ENCODE measurements around the gene RAB32.

GRCh38 chr6:146547889-146548288, 4.3 kb downstream of the RAB32 start:
- no peak for TF ChIP-seq CTCF (conservative IDR thresholded peaks at IDR 0.05 in 1 of 2, IDR thresholded peaks at IDR 0.05 in 1 of 2; ENCODE audit: low read depth in 1 of 2, low read length in 2 of 2)
- TF ChIP-seq EZH2 (IDR thresholded peaks at IDR 0.05; ENCODE audit: low read length, missing control alignments) = no peak

Measured in fibroblast of lung (primary cell).